ENCODE results near the gene C3orf20. TPM values are rescaled to one million over a fixed set of nuclear protein-coding genes. Genes with fewer than 3 reads are reported as not detected.

C3orf20 gene
- total RNA-seq, 1 experiment from 2014 or later, result not detected

DNA sequence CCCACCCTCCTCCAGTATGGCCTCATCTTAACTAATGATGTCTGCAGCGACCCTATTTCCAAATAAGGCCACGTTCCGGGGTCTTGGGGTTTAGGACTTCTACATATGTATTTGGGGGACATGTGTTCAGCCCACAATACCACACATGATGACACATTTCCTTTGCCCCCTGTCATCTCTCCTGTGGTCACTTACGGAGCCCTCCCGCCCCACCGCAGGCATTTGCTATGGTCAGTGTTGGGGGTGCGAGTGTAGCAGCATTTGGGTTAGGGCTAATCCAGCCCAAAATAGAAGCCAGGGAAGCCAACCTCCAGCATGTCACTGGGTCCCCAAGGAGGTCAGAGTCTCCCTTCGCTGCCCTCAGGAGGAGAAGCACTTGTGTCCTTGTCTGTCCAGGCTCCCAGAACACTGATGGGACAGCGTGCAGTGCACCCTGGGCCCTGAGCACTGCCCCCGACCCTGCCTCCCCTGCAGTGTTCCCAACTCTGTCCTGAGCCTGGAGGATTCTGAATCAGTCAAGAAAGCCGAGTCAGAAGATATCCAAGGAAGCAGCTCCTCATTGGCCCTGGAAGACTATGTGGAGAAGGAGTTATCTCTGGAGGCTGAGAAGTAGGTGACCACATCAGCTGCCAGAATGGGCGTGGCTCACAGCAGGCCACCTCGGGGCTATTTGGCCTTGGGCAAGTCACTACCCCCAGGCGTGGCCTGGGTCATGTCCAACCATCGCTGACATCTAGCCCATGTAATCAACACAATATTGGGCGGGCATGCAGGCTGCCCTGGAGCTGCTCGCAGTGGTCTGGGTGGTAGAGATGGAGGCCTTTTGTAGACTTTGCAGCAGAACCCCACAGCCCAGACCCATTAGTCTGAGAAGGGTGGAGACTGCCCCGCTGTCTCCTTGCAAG, 96.9 kb downstream of the C3orf20 start:
- DNase-seq (ENCODE audit: low read depth, low spot score) (no peak), ATAC-seq (no peak)
- TF ChIP-seq, protein P1, sequence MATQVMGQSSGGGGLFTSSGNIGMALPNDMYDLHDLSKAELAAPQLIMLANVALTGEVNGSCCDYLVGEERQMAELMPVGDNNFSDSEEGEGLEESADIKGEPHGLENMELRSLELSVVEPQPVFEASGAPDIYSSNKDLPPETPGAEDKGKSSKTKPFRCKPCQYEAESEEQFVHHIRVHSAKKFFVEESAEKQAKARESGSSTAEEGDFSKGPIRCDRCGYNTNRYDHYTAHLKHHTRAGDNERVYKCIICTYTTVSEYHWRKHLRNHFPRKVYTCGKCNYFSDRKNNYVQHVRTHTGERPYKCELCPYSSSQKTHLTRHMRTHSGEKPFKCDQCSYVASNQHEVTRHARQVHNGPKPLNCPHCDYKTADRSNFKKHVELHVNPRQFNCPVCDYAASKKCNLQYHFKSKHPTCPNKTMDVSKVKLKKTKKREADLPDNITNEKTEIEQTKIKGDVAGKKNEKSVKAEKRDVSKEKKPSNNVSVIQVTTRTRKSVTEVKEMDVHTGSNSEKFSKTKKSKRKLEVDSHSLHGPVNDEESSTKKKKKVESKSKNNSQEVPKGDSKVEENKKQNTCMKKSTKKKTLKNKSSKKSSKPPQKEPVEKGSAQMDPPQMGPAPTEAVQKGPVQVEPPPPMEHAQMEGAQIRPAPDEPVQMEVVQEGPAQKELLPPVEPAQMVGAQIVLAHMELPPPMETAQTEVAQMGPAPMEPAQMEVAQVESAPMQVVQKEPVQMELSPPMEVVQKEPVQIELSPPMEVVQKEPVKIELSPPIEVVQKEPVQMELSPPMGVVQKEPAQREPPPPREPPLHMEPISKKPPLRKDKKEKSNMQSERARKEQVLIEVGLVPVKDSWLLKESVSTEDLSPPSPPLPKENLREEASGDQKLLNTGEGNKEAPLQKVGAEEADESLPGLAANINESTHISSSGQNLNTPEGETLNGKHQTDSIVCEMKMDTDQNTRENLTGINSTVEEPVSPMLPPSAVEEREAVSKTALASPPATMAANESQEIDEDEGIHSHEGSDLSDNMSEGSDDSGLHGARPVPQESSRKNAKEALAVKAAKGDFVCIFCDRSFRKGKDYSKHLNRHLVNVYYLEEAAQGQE (IDR thresholded peaks at IDR 0.05; ENCODE audit: insufficient read depth in 1 of 2, low read depth in 2 of 2, low read length in 1 of 2), result no peak
- TF ChIP-seq, protein P2, sequence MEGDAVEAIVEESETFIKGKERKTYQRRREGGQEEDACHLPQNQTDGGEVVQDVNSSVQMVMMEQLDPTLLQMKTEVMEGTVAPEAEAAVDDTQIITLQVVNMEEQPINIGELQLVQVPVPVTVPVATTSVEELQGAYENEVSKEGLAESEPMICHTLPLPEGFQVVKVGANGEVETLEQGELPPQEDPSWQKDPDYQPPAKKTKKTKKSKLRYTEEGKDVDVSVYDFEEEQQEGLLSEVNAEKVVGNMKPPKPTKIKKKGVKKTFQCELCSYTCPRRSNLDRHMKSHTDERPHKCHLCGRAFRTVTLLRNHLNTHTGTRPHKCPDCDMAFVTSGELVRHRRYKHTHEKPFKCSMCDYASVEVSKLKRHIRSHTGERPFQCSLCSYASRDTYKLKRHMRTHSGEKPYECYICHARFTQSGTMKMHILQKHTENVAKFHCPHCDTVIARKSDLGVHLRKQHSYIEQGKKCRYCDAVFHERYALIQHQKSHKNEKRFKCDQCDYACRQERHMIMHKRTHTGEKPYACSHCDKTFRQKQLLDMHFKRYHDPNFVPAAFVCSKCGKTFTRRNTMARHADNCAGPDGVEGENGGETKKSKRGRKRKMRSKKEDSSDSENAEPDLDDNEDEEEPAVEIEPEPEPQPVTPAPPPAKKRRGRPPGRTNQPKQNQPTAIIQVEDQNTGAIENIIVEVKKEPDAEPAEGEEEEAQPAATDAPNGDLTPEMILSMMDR (IDR thresholded peaks at IDR 0.05), result no peak
- TF ChIP-seq POLR2AphosphoS5 (IDR thresholded peaks at IDR 0.05; ENCODE audit: low read depth, low read length) (no peak), SIN3A (IDR thresholded peaks at IDR 0.05; ENCODE audit: borderline replicate concordance, insufficient read depth, low read depth, low read length) (no peak), TCF7L2 (IDR thresholded peaks at IDR 0.05; ENCODE audit: low read depth, low read length) (no peak)
- no TSS peak for BruUV-seq (replicated peaks)
- H3K9me3 ChIP-seq (ENCODE audit: control insufficient read depth, insufficient read depth, low read depth, low read length), result no peaks in the 10 kb centered on the region
- intact Hi-C loops (cut with micrococcal nuclease; ENCODE audit: unreplicated experiment) (no loop called here), in situ Hi-C loops (cut with HindIII; ENCODE audit: low pct_unique_long_range_greater_than_20kb, low sequenced_read_pairs) (no loop called here)
- no peaks in the 10 kb centered on the region for H3K4me1 ChIP-seq (ENCODE audit: control insufficient read depth, insufficient read depth, low read length)
- ChIA-PET POLR2A (no interaction called here), CTCF (no interaction called here)
- H3K27me3 ChIP-seq (ENCODE audit: control insufficient read depth, insufficient read depth, low read length), result no peaks in the 10 kb centered on the region
- no peaks in the 10 kb centered on the region for H3K36me3 ChIP-seq (ENCODE audit: control insufficient read depth, insufficient read depth, low read length)
- no peak overlapping the region for H3K4me3 ChIP-seq (ENCODE audit: low read depth in 2 of 2, low read length in 2 of 2)
- no peak overlapping the region for H3K27ac ChIP-seq (ENCODE audit: low read length)

GRCh38 chr3:14772533-14773138, 97.7 kb downstream of the C3orf20 start:
- Histone ChIP-seq H3K4me3 (ENCODE audit: low read depth in 2 of 2, low read length in 2 of 2) (no peak overlapping the region), H3K27ac (ENCODE audit: low read length) (no peak overlapping the region), H3K4me1 (ENCODE audit: control insufficient read depth, insufficient read depth, low read length) (no peaks in the 10 kb centered on the region), H3K36me3 (ENCODE audit: control insufficient read depth, insufficient read depth, low read length) (no peaks in the 10 kb centered on the region), H3K9me3 (ENCODE audit: control insufficient read depth, insufficient read depth, low read depth, low read length) (no peaks in the 10 kb centered on the region), H3K27me3 (ENCODE audit: control insufficient read depth, insufficient read depth, low read length) (no peaks in the 10 kb centered on the region)
- BruUV-seq (replicated peaks), result no TSS peak
- TF ChIP-seq TCF7L2 (IDR thresholded peaks at IDR 0.05; ENCODE audit: low read depth, low read length) (no peak), SIN3A (IDR thresholded peaks at IDR 0.05; ENCODE audit: borderline replicate concordance, insufficient read depth, low read depth, low read length) (no peak), POLR2AphosphoS5 (IDR thresholded peaks at IDR 0.05; ENCODE audit: low read depth, low read length) (no peak)
- TF ChIP-seq, protein P2 (IDR thresholded peaks at IDR 0.05), result no peak
- TF ChIP-seq, protein P1 (IDR thresholded peaks at IDR 0.05; ENCODE audit: insufficient read depth in 1 of 2, low read depth in 2 of 2, low read length in 1 of 2), result no peak
- DNase-seq (ENCODE audit: low read depth, low spot score) (no peak), ATAC-seq (no peak)
- in situ Hi-C loops (cut with HindIII; ENCODE audit: low pct_unique_long_range_greater_than_20kb, low sequenced_read_pairs), result no loop called here
- POLR2A ChIA-PET, result no interaction called here
- CTCF ChIA-PET, result no interaction called here
- intact Hi-C loops (cut with micrococcal nuclease; ENCODE audit: unreplicated experiment), result no loop called here
